HG03520 (cell line): ENCODE measurements around the gene DAAM1.

ENCODE experiments used
- ATAC-seq: cut with Tn5 transposase; IDR thresholded peaks from one replicate; pipeline ENCODE4 v1.9.1; 2021; ENCODE audit warnings: mild to moderate bottlenecking, moderate library complexity; ENCODE audit not compliant: unreplicated experiment

Gene DAAM1

GRCh38 chr14:59187118-59187517 is 1.3 kb upstream of the DAAM1 start:
- ATAC-seq: no peak

GRCh38 chr14:59187802-59188460 is 536 bp upstream of the DAAM1 start:
- peak; percentile 7 for ATAC-seq

- ATAC-seq: peak; percentile 10
These were observed 771 bp downstream of the DAAM1 start for GRCh38 chr14:59189091-59189785.

GRCh38 chr14:59189786-59190368 is 1.4 kb downstream of the DAAM1 start:
- ATAC-seq: peak; percentile 40

- ATAC-seq: peak; percentile 6
These were observed 1.9 kb downstream of the DAAM1 start for GRCh38 chr14:59190372-59190771.

- ATAC-seq: no peak
These were observed 7.4 kb downstream of the DAAM1 start for GRCh38 chr14:59195912-59196311.

- no peak for ATAC-seq
These were observed 9.3 kb downstream of the DAAM1 start for GRCh38 chr14:59197695-59198262.

- no peak for ATAC-seq
These were observed 10.7 kb downstream of the DAAM1 start for GRCh38 chr14:59199205-59199604.

- no peak for ATAC-seq
These were observed 11.1 kb downstream of the DAAM1 start for GRCh38 chr14:59199614-59200013.

GRCh38 chr14:59200195-59200594 is 11.7 kb downstream of the DAAM1 start:
- no peak for ATAC-seq

- ATAC-seq: no peak
These were observed 13.6 kb downstream of the DAAM1 start for GRCh38 chr14:59202031-59202430.

GRCh38 chr14:59204305-59204704 is 15.8 kb downstream of the DAAM1 start:
- ATAC-seq: no peak

GRCh38 chr14:59206892-59207291 is 18.4 kb downstream of the DAAM1 start:
- ATAC-seq: no peak

GRCh38 chr14:59207506-59207933 is 19.1 kb downstream of the DAAM1 start:
- ATAC-seq: no peak

GRCh38 chr14:59208224-59208814 is 19.9 kb downstream of the DAAM1 start:
- peak; percentile 60 for ATAC-seq

- no peak for ATAC-seq
These were observed 20.5 kb downstream of the DAAM1 start for GRCh38 chr14:59208954-59209353.

GRCh38 chr14:59210621-59211020 is 22.2 kb downstream of the DAAM1 start:
- no peak for ATAC-seq

- no peak for ATAC-seq
These were observed 25.2 kb downstream of the DAAM1 start for GRCh38 chr14:59213368-59214315.

- no peak for ATAC-seq
These were observed 26.3 kb downstream of the DAAM1 start for GRCh38 chr14:59214702-59215302.

- ATAC-seq: no peak
These were observed 26.9 kb downstream of the DAAM1 start for GRCh38 chr14:59215322-59215721.
